ENCODE results near the gene NKTR.

Gene NKTR

DNA sequence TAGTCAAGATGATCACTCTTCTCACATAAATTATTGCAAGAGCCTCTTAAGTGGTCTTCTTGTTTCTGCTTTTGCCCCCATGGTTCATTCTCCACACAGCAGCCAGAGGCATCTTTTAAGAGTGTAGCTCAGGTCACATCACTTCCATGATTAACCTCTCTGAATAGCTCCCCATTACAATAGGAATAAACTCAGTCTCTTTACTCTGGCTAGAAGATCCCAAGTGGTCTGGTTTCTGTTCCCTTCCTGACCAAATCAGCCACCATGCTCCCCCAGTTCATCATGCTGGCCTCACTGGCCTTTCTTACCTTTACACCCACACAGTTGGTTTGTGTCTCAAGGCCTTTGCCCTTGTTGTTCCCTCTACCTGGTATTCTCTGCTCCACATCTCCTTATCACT is 93.9 kb downstream of the NKTR start (continued):
- TF ChIP-seq, protein P1, sequence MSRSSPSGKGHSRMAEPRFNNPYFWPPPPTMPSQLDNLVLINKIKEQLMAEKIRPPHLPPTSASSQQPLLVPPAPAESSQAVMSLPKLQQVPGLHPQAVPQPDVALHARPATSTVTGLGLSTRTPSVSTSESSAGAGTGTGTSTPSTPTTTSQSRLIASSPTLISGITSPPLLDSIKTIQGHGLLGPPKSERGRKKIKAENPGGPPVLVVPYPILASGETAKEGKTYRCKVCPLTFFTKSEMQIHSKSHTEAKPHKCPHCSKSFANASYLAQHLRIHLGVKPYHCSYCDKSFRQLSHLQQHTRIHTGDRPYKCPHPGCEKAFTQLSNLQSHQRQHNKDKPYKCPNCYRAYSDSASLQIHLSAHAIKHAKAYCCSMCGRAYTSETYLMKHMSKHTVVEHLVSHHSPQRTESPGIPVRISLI (tag by site-specific recombination; IDR thresholded peaks at IDR 0.05): no peak
- no peak for TF ChIP-seq ZNF292 (tag by site-specific recombination; IDR thresholded peaks at IDR 0.05; ENCODE audit: borderline replicate concordance, low read depth)
- no peak for TF ChIP-seq ZNF791 (tag by site-specific recombination; IDR thresholded peaks at IDR 0.05)
- no peak for TF ChIP-seq ZNF133 (tag by site-specific recombination; IDR thresholded peaks at IDR 0.05)
- no peak for TF ChIP-seq ZNF654 (tag by site-specific recombination; IDR thresholded peaks at IDR 0.05; ENCODE audit: low read depth)

DNA sequence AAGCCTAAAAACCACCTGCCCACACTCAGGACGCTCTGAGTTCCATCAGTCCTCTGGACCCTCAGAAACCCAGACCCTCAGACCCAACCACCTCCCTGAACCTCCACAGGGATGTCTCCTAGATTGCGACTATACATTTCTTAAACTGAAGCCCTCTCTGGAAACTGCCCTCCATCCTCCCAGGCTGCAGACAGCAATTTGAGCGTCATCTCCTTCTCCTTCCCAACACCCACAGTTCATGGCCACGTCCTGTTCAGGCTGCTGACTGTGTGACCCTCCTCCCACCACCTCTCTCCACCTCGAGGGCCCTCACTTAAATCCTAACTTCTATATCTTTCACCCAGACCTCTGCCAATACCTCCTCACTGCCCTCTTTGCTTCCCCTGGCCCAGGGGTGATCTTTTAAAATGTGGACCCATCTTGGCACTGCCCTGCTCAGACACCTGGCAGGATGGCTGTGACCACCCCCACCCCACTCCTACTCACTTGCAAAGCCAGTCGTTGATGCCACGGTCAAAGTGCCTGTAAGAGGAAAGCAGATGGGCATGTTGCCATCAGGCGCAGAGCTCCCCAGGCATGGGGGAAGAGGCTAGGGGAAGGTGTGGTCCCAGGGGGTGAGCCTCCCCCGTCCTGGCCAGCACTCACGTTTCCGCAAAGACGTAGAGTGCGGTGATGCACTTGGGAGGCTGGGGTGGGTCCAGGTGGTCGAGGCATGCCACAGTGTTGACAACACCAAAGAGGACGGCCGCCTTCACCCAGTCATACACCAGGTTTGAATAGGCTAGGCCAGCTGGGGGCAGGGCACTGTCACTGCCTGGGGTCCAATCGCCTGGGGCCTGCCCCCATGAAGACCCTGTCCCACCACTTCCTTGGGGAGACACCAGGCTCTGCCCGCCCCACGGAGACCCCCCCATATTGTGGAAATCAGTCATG is 96.1 kb downstream of the NKTR start:
- no peaks in the 10 kb centered on the region for H3K9me3 ChIP-seq (ENCODE audit: control insufficient read depth, insufficient read depth, low read depth, low read length)
- no peaks in the 10 kb centered on the region for H3K4me1 ChIP-seq (ENCODE audit: control insufficient read depth, insufficient read depth, low read length)
- H3K27ac ChIP-seq (ENCODE audit: extremely low read depth, low read depth, low read length): no peak overlapping the region
- H3K4me3 ChIP-seq (ENCODE audit: low read depth, low read length): no peak overlapping the region
- ChIA-PET CTCF (no interaction called here), POLR2A (no interaction called here)
- H3K36me3 ChIP-seq (ENCODE audit: control insufficient read depth in 2 of 2, insufficient read depth in 1 of 2, low read length in 2 of 2): no peaks in the 10 kb centered on the region
- no peak for TF ChIP-seq ZNF174 (tag by site-specific recombination; IDR thresholded peaks at IDR 0.05)
- TF ChIP-seq, protein P2, sequence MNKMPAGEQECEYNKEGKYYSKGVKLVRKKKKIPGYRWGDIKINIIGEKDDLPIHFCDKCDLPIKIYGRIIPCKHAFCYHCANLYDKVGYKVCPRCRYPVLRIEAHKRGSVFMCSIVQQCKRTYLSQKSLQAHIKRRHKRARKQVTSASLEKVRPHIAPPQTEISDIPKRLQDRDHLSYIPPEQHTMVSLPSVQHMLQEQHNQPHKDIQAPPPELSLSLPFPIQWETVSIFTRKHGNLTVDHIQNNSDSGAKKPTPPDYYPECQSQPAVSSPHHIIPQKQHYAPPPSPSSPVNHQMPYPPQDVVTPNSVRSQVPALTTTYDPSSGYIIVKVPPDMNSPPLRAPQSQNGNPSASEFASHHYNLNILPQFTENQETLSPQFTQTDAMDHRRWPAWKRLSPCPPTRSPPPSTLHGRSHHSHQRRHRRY (tag by site-specific recombination; IDR thresholded peaks at IDR 0.05): no peak
- TF ChIP-seq ZNF112 (tag by site-specific recombination; IDR thresholded peaks at IDR 0.05): no peak
- TF ChIP-seq ZNF133 (tag by site-specific recombination; IDR thresholded peaks at IDR 0.05): no peak
- TF ChIP-seq ZNF549 (tag by site-specific recombination; IDR thresholded peaks at IDR 0.05): no peak
- no peak for TF ChIP-seq ZNF239 (tag by site-specific recombination; IDR thresholded peaks at IDR 0.05)

DNA sequence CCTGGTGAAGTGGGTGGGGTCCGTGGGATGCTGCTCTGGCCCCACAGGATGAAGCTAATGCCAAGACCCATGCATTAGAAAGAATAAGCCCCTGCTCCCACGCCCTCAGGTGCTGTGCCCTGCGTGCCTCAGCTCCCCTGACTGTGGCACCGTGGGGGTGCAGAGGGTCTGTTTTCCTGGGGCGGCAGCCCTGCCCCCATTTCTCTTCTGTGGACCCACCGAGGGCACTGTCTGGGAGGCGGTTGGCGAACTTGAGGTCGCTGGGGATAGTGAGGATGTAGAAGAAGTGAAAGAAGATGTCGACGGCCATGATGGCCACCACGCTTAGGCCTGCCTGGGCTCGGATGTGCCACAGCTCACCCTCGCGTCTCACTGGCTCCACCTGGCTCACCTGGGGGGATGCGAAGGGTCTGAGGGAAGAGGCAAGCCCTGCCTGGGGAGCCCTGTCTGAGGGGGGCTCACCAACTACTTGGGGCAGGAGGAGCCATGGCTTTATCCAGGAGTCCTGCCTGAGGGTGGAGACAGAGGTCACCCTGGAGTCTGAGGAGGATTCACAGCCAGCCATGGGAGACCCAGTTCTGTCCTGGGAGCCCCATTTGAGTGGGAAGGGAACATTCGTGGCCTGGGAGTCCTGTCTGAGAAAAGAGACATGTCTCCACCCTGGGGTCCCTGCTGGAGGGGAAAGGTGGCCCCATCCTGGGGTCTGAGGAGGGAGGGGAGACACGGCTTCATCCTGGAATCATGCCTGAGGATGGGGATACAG is 97.0 kb downstream of the NKTR start:
- H3K4me3 ChIP-seq (ENCODE audit: low read depth, low read length): no peak overlapping the region
- no peaks in the 10 kb centered on the region for H3K9me3 ChIP-seq (ENCODE audit: control insufficient read depth, insufficient read depth, low read depth, low read length)
- no peak overlapping the region for H3K27ac ChIP-seq (ENCODE audit: extremely low read depth, low read depth, low read length)
- TF ChIP-seq, protein P3, sequence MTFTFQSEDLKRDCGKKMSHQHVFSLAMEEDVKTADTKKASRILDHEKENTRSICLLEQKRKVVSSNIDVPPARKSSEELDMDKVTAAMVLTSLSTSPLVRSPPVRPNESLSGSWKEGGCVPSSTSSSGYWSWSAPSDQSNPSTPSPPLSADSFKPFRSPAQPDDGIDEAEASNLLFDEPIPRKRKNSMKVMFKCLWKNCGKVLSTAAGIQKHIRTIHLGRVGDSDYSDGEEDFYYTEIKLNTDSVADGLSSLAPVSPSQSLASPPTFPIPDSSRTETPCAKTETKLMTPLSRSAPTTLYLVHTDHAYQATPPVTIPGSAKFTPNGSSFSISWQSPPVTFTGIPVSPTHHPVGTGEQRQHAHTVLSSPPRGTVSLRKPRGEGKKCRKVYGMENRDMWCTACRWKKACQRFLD (tag by site-specific recombination; IDR thresholded peaks at IDR 0.05): no peak
- TF ChIP-seq ZNF10 (tag by site-specific recombination; IDR thresholded peaks at IDR 0.05): no peak
- TF ChIP-seq ZNF664 (tag by site-specific recombination; IDR thresholded peaks at IDR 0.05): no peak
- TF ChIP-seq ZNF701 (tag by site-specific recombination; IDR thresholded peaks at IDR 0.05): no peak
- no peaks in the 10 kb centered on the region for H3K4me1 ChIP-seq (ENCODE audit: control insufficient read depth, insufficient read depth, low read length)
- POLR2A ChIA-PET: no interaction called here
- CTCF ChIA-PET: interaction anchor here (0.5 kb wide), 1 partner anchor 353 kb away, joined by 4 read pairs; no protein-coding TSS in a partner anchor
- H3K36me3 ChIP-seq (ENCODE audit: control insufficient read depth in 2 of 2, insufficient read depth in 1 of 2, low read length in 2 of 2): no peaks in the 10 kb centered on the region
